HEK293 (cell line): ENCODE data around the gene GPR85.

Experiments
- CTCF ChIA-PET: fragments of 350-600 bp; formaldehyde crosslinking; extraction: SDS; loops from one replicate; lab custom pipeline; 2021; ENCODE audit warnings: antibody characterized with exemption; lab: Yijun Ruan, JAX
- POLR2A ChIA-PET: fragments of 300-600 bp; formaldehyde crosslinking; extraction: SDS; loops from one replicate; lab custom pipeline; 2020; ENCODE audit warnings: antibody characterized with exemption, inconsistent platforms; lab: Yijun Ruan, JAX
- H3K27ac ChIP-seq: fragments of 200-500 bp; sonication (Bioruptor generic); 2 replicates; pipeline ENCODE4 v1.5.1; 2014; ENCODE audit warnings: low read depth, low read length, control low read depth, inconsistent platforms; ENCODE audit errors: extremely low read depth
- H3K36me3 ChIP-seq, 2 experiments: fragments of 200-500 bp in 1 of 2; sonication (Bioruptor generic) in 1 of 2; 1 replicate in 1 of 2; 2 replicates in 1 of 2; pipeline ENCODE4 v1.5.1; 2014 to 2017; ENCODE audit warnings: inconsistent platforms in 2 of 2, low read length in 2 of 2; ENCODE audit not compliant: control insufficient read depth in 2 of 2, insufficient read depth in 1 of 2
- H3K4me1 ChIP-seq: fragments of 200-500 bp; sonication (Bioruptor generic); 2 replicates; pipeline ENCODE4 v1.5.1; 2014; ENCODE audit warnings: mild to moderate bottlenecking, low read length, inconsistent platforms; ENCODE audit not compliant: control insufficient read depth, insufficient read depth
- H3K4me3 ChIP-seq: 2 replicates; pipeline ENCODE4 v1.5.1; 2011; ENCODE audit warnings: low read depth, mild to moderate bottlenecking, control low read depth, low read length, moderate library complexity
- H3K9me3 ChIP-seq: fragments of 200-500 bp; sonication (Bioruptor generic); 2 replicates; pipeline ENCODE4 v1.5.1; 2014; ENCODE audit warnings: low read depth, low read length, inconsistent platforms; ENCODE audit not compliant: control insufficient read depth, insufficient read depth
- GLI2 ChIP-seq: fragments of 450-650 bp; formaldehyde crosslinking; IDR thresholded peaks from 2 replicates; pipeline ENCODE4; 2017; ENCODE audit warnings: missing biosample characterization, missing genetic modification characterization, low read depth, borderline replicate concordance
- MEIS1 ChIP-seq: sonication (generic); formaldehyde crosslinking; IDR thresholded peaks from 2 replicates; pipeline ENCODE4 v1.8.1; 2022; ENCODE audit warnings: missing genetic modification reagents, mild to moderate bottlenecking, borderline replicate concordance
- MYNN ChIP-seq: fragments of 450-650 bp; formaldehyde crosslinking; IDR thresholded peaks from 2 replicates; pipeline ENCODE4 v1.5.1; 2016; ENCODE audit warnings: missing biosample characterization, missing genetic modification characterization, borderline replicate concordance
- MZF1 ChIP-seq: fragments of 450-650 bp; formaldehyde crosslinking; IDR thresholded peaks from 2 replicates; pipeline ENCODE4 v1.5.1; 2017; ENCODE audit warnings: missing biosample characterization, missing genetic modification characterization, borderline replicate concordance
- OSR2 ChIP-seq: fragments of 450-650 bp; formaldehyde crosslinking; IDR thresholded peaks from 2 replicates; pipeline ENCODE4 v1.5.1; 2016; ENCODE audit warnings: missing biosample characterization, missing genetic modification characterization
- PRDM1 ChIP-seq: fragments of 450-650 bp; formaldehyde crosslinking; IDR thresholded peaks from 2 replicates; pipeline ENCODE4; 2016; ENCODE audit warnings: missing biosample characterization, missing genetic modification characterization
- SCRT1 ChIP-seq: fragments of 450-650 bp; formaldehyde crosslinking; IDR thresholded peaks from 2 replicates; pipeline ENCODE4 v1.5.1; 2016; ENCODE audit warnings: missing biosample characterization, missing genetic modification characterization, borderline replicate concordance
- SCRT2 ChIP-seq: fragments of 450-650 bp; formaldehyde crosslinking; IDR thresholded peaks from 2 replicates; pipeline ENCODE4 v1.5.1; 2016; ENCODE audit warnings: missing biosample characterization, missing genetic modification characterization
- SP2 ChIP-seq: fragments of 450-650 bp; formaldehyde crosslinking; IDR thresholded peaks from 2 replicates; pipeline ENCODE4 v1.5.1; 2016; ENCODE audit warnings: missing biosample characterization, missing genetic modification characterization
- SP3 ChIP-seq: fragments of 450-650 bp; formaldehyde crosslinking; IDR thresholded peaks from 2 replicates; pipeline ENCODE4 v1.5.1; 2016; ENCODE audit warnings: missing biosample characterization, missing genetic modification characterization
- YY2 ChIP-seq: fragments of 450-650 bp; formaldehyde crosslinking; IDR thresholded peaks from 2 replicates; pipeline ENCODE4 v1.5.1; 2016; ENCODE audit warnings: missing biosample characterization, missing genetic modification characterization
- ZEB2 ChIP-seq: fragments of 450-650 bp; formaldehyde crosslinking; IDR thresholded peaks from 2 replicates; pipeline ENCODE4 v1.5.1; 2016; ENCODE audit warnings: missing biosample characterization, missing genetic modification characterization
- ZFHX2 ChIP-seq: fragments of 450-650 bp; formaldehyde crosslinking; conservative IDR thresholded peaks from 2 replicates; pipeline ENCODE4 v1.5.1; 2016; ENCODE audit warnings: missing biosample characterization, missing genetic modification characterization
- ZFP69B ChIP-seq: fragments of 450-650 bp; formaldehyde crosslinking; IDR thresholded peaks from 2 replicates; pipeline ENCODE4 v1.5.1; 2016; ENCODE audit warnings: missing biosample characterization, missing genetic modification characterization
- ZNF10 ChIP-seq: fragments of 450-650 bp; formaldehyde crosslinking; IDR thresholded peaks from 2 replicates; pipeline ENCODE4 v1.5.1; 2017; ENCODE audit warnings: missing biosample characterization, missing genetic modification characterization
- ZNF114 ChIP-seq: fragments of 450-650 bp; formaldehyde crosslinking; IDR thresholded peaks from 2 replicates; pipeline ENCODE4 v1.5.0; 2017; ENCODE audit warnings: missing biosample characterization, missing genetic modification characterization
- ZNF239 ChIP-seq: fragments of 450-650 bp; formaldehyde crosslinking; IDR thresholded peaks from 2 replicates; pipeline ENCODE4 v1.5.1; 2016; ENCODE audit warnings: missing biosample characterization, missing genetic modification characterization
- ZNF266 ChIP-seq: fragments of 450-650 bp; formaldehyde crosslinking; IDR thresholded peaks from 2 replicates; pipeline ENCODE4 v1.5.1; 2016; ENCODE audit warnings: missing biosample characterization, missing genetic modification characterization, low read depth
- ZNF311 ChIP-seq: fragments of 450-650 bp; formaldehyde crosslinking; IDR thresholded peaks from 2 replicates; pipeline ENCODE4 v1.5.1; 2017; ENCODE audit warnings: missing biosample characterization, missing genetic modification characterization, borderline replicate concordance
- ZNF416 ChIP-seq: fragments of 450-650 bp; formaldehyde crosslinking; IDR thresholded peaks from 2 replicates; pipeline ENCODE4 v1.5.1; 2016; ENCODE audit warnings: missing biosample characterization, missing genetic modification characterization
- ZNF433 ChIP-seq: fragments of 450-650 bp; formaldehyde crosslinking; IDR thresholded peaks from 2 replicates; pipeline ENCODE4 v1.5.1; 2016; ENCODE audit warnings: missing biosample characterization, missing genetic modification characterization, low read depth
- ZNF473 ChIP-seq: fragments of 450-650 bp; formaldehyde crosslinking; IDR thresholded peaks from 2 replicates; pipeline ENCODE4 v1.5.1; 2017; ENCODE audit warnings: missing biosample characterization, missing genetic modification characterization
- ZNF48 ChIP-seq: fragments of 450-650 bp; formaldehyde crosslinking; IDR thresholded peaks from 2 replicates; pipeline ENCODE4 v1.5.1; 2016; ENCODE audit warnings: missing biosample characterization, missing genetic modification characterization
- ZNF518A ChIP-seq: fragments of 450-650 bp; formaldehyde crosslinking; conservative IDR thresholded peaks from 2 replicates; pipeline ENCODE4 v1.5.1; 2016; ENCODE audit warnings: low read depth, missing biosample characterization, missing genetic modification characterization
- ZNF621 ChIP-seq: fragments of 450-650 bp; formaldehyde crosslinking; IDR thresholded peaks from 2 replicates; pipeline ENCODE4 v1.5.1; 2017; ENCODE audit warnings: missing biosample characterization, missing genetic modification characterization
- ZNF701 ChIP-seq: fragments of 450-650 bp; formaldehyde crosslinking; IDR thresholded peaks from 2 replicates; pipeline ENCODE4 v1.5.1; 2016; ENCODE audit warnings: missing biosample characterization, missing genetic modification characterization
- ZNF747 ChIP-seq: fragments of 450-650 bp; formaldehyde crosslinking; IDR thresholded peaks from 2 replicates; pipeline ENCODE4 v1.5.1; 2016; ENCODE audit warnings: missing biosample characterization, missing genetic modification characterization
- ZNF791 ChIP-seq: fragments of 450-650 bp; formaldehyde crosslinking; IDR thresholded peaks from 2 replicates; pipeline ENCODE4 v1.5.1; 2016; ENCODE audit warnings: missing biosample characterization, missing genetic modification characterization
- TF ChIP-seq, protein P1 (sequence below): fragments of 450-650 bp; formaldehyde crosslinking; IDR thresholded peaks from 2 replicates; pipeline ENCODE4 v1.5.1; 2016; ENCODE audit warnings: missing biosample characterization, missing genetic modification characterization, borderline replicate concordance
- TF ChIP-seq, protein P2 (sequence below): fragments of 450-650 bp; formaldehyde crosslinking; IDR thresholded peaks from 2 replicates; pipeline ENCODE4 v1.5.1; 2016; ENCODE audit warnings: missing biosample characterization, missing genetic modification characterization
- TF ChIP-seq, protein P3 (sequence below): fragments of 450-650 bp; IDR thresholded peaks from 2 replicates; pipeline ENCODE4 v1.5.1; 2018; ENCODE audit warnings: missing biosample characterization, mild to moderate bottlenecking, missing genetic modification characterization

Gene GPR85

DNA sequence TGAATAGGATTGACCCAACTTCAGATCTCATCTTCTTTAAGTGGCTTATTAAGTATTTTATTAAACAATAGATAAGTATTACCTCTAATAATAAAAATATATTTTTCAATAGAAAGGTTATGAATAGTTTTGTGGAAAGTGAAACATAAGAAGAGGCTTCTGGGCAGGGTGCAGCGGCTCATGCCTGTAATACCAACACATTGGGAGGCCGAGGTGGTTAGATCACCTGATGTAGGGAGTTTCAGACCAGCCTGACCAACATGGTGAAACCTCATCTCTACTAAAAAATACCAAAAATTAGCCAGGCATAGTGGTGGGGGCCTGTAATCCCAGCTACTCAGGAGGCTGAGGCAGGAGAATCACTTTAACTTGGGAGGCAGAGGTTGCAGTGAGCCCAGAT is 26.5 kb downstream of the GPR85 start:
- no peak overlapping the region for H3K4me3 ChIP-seq
- H3K9me3 ChIP-seq: no peaks in the 10 kb centered on the region
- POLR2A ChIA-PET: no interaction called here
- H3K27ac ChIP-seq: no peak overlapping the region
- no peak for TF ChIP-seq ZNF311
- TF ChIP-seq ZNF10 (tag by site-specific recombination): no peak
- TF ChIP-seq, protein P1, sequence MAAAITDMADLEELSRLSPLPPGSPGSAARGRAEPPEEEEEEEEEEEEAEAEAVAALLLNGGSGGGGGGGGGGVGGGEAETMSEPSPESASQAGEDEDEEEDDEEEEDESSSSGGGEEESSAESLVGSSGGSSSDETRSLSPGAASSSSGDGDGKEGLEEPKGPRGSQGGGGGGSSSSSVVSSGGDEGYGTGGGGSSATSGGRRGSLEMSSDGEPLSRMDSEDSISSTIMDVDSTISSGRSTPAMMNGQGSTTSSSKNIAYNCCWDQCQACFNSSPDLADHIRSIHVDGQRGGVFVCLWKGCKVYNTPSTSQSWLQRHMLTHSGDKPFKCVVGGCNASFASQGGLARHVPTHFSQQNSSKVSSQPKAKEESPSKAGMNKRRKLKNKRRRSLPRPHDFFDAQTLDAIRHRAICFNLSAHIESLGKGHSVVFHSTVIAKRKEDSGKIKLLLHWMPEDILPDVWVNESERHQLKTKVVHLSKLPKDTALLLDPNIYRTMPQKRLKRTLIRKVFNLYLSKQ (tag by site-specific recombination): no peak
- no peak for TF ChIP-seq SP3 (tag by site-specific recombination)
- TF ChIP-seq ZNF416 (tag by site-specific recombination): no peak
- no peak for TF ChIP-seq ZFP69B (tag by site-specific recombination)
- no peak for TF ChIP-seq ZNF239 (tag by site-specific recombination)
- TF ChIP-seq ZNF433: no peak
- TF ChIP-seq ZNF48 (tag by site-specific recombination): no peak
- TF ChIP-seq, protein P2, sequence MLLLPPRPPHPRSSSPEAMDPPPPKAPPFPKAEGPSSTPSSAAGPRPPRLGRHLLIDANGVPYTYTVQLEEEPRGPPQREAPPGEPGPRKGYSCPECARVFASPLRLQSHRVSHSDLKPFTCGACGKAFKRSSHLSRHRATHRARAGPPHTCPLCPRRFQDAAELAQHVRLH (tag by site-specific recombination): no peak
- no peak for TF ChIP-seq ZNF266 (tag by site-specific recombination)
- TF ChIP-seq, protein P3, sequence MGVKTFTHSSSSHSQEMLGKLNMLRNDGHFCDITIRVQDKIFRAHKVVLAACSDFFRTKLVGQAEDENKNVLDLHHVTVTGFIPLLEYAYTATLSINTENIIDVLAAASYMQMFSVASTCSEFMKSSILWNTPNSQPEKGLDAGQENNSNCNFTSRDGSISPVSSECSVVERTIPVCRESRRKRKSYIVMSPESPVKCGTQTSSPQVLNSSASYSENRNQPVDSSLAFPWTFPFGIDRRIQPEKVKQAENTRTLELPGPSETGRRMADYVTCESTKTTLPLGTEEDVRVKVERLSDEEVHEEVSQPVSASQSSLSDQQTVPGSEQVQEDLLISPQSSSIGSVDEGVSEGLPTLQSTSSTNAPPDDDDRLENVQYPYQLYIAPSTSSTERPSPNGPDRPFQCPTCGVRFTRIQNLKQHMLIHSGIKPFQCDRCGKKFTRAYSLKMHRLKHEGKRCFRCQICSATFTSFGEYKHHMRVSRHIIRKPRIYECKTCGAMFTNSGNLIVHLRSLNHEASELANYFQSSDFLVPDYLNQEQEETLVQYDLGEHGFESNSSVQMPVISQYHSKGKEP (tag by site-specific recombination): no peak
- TF ChIP-seq MYNN (tag by site-specific recombination): no peak
- no peak for TF ChIP-seq YY2 (tag by site-specific recombination)
- no peak for TF ChIP-seq PRDM1 (tag by site-specific recombination)
- no peaks in the 10 kb centered on the region for H3K36me3 ChIP-seq
- CTCF ChIA-PET: no interaction called here
- H3K4me1 ChIP-seq: no peaks in the 10 kb centered on the region

GRCh38 chr7:113054938-113055337 is 31.7 kb downstream of the GPR85 start:
- H3K36me3 ChIP-seq: no peaks in the 10 kb centered on the region
- TF ChIP-seq ZNF701 (tag by site-specific recombination) (no peak), SCRT2 (no peak), ZNF311 (no peak), ZNF473 (no peak), MZF1 (tag by site-specific recombination) (no peak), ZNF114 (tag by site-specific recombination) (no peak), ZNF621 (tag by site-specific recombination) (no peak), OSR2 (tag by site-specific recombination) (no peak), ZNF791 (tag by site-specific recombination) (no peak), MEIS1 (no peak), ZFHX2 (tag by site-specific recombination) (no peak), GLI2 (no peak), ZEB2 (tag by site-specific recombination) (no peak), ZNF747 (tag by site-specific recombination) (no peak), MYNN (tag by site-specific recombination) (no peak), ZNF518A (no peak), SCRT1 (tag by site-specific recombination) (no peak), SP2 (tag by site-specific recombination) (no peak)
- no peaks in the 10 kb centered on the region for H3K4me1 ChIP-seq
- H3K27ac ChIP-seq: no peak overlapping the region
- ChIA-PET POLR2A (no interaction called here), CTCF (no interaction called here)
- no peaks in the 10 kb centered on the region for H3K9me3 ChIP-seq
- H3K4me3 ChIP-seq: no peak overlapping the region
